ENCODE data around the gene SLC39A5.
A peak's percentile ranks its signal among the peaks of the same experiment; 100 is the strongest.

GRCh38 chr12:56258068-56258819 is 28.4 kb downstream of the SLC39A5 start, which contains the start of gene ANKRD52:
- TF ChIP-seq CTCF (conservative IDR thresholded peaks at IDR 0.05) (peak; percentile 61), EZH2 (IDR thresholded peaks at IDR 0.05; ENCODE audit: low read depth) (no peak)
